ENCODE results near the gene MAP3K10.

Gene MAP3K10

GRCh38 chr19:40238775-40239174 lies 47.5 kb downstream of the MAP3K10 start:
- in situ Hi-C loops (cut with HindIII; ENCODE audit: low sequenced_read_pairs), result no loop called here
- no peak for TF ChIP-seq CTCF (IDR thresholded peaks at IDR 0.05; ENCODE audit: low read depth, low read length)
- no peak for DNase-seq (ENCODE audit: low read depth, low spot score)
- no peak overlapping the region for H3K4me3 ChIP-seq (ENCODE audit: low read depth, low read length)

- in situ Hi-C loops (cut with HindIII; ENCODE audit: low sequenced_read_pairs), result no loop called here
- DNase-seq (ENCODE audit: low read depth, low spot score), result no peak
- no peak overlapping the region for H3K4me3 ChIP-seq (ENCODE audit: low read depth, low read length)
- no peak for TF ChIP-seq CTCF (IDR thresholded peaks at IDR 0.05; ENCODE audit: low read depth, low read length)
These were observed 48.4 kb downstream of the MAP3K10 start for GRCh38 chr19:40239415-40240226.

GRCh38 chr19:40240332-40240731 lies 49.1 kb downstream of the MAP3K10 start:
- in situ Hi-C loops (cut with HindIII; ENCODE audit: low sequenced_read_pairs), result no loop called here
- no peak for DNase-seq (ENCODE audit: low read depth, low spot score)
- TF ChIP-seq CTCF (IDR thresholded peaks at IDR 0.05; ENCODE audit: low read depth, low read length), result no peak
- H3K4me3 ChIP-seq (ENCODE audit: low read depth, low read length), result no peak overlapping the region

- no peak for DNase-seq (ENCODE audit: low read depth, low spot score)
- no peak overlapping the region for H3K4me3 ChIP-seq (ENCODE audit: low read depth, low read length)
- TF ChIP-seq CTCF (IDR thresholded peaks at IDR 0.05; ENCODE audit: low read depth, low read length), result no peak
- in situ Hi-C loops (cut with HindIII; ENCODE audit: low sequenced_read_pairs), result no loop called here
These were observed 50.0 kb downstream of the MAP3K10 start for GRCh38 chr19:40241125-40241808.

GRCh38 chr19:40241809-40242384 lies 50.7 kb downstream of the MAP3K10 start:
- in situ Hi-C loops (cut with HindIII; ENCODE audit: low sequenced_read_pairs), result no loop called here
- no peak overlapping the region for H3K4me3 ChIP-seq (ENCODE audit: low read depth, low read length)
- DNase-seq (ENCODE audit: low read depth, low spot score), result peak; percentile 46
- TF ChIP-seq CTCF (IDR thresholded peaks at IDR 0.05; ENCODE audit: low read depth, low read length), result no peak

GRCh38 chr19:40242480-40242879 lies 51.3 kb downstream of the MAP3K10 start:
- in situ Hi-C loops (cut with HindIII; ENCODE audit: low sequenced_read_pairs), result no loop called here
- no peak for DNase-seq (ENCODE audit: low read depth, low spot score)
- no peak for TF ChIP-seq CTCF (IDR thresholded peaks at IDR 0.05; ENCODE audit: low read depth, low read length)
- no peak overlapping the region for H3K4me3 ChIP-seq (ENCODE audit: low read depth, low read length)

Data from astrocyte of the spinal cord (primary cell).